ENCODE data around the gene COL18A1. TPM values are rescaled to one million over a fixed set of nuclear protein-coding genes. Genes with fewer than 3 reads are reported as not detected.
"Not testable (repeated sequence)": the region's sequence is repeated elsewhere in the genome, so short reads cannot be mapped to it uniquely, and the experiment has no call there.

COL18A1 gene
- polyA plus RNA-seq, 1 donor (not counting 4 experiments of a cell fraction or from before 2014, with no cell fraction given) = 13.0 TPM

GRCh38 chr21:45502006-45502345, 97.0 kb downstream of the COL18A1 start:
- H3K4me3 ChIP-seq (ENCODE audit: control insufficient read depth in 2 of 3, extremely low read depth in 1 of 3, insufficient read depth in 2 of 3, low read depth in 1 of 3, low read length in 3 of 3) = no peak overlapping the region
- peaks cover 8 to 9% of the 10 kb centered on the region in 2 experiments for H3K36me3 ChIP-seq (ENCODE audit: control insufficient read depth in 2 of 2, extremely low read depth in 1 of 2, insufficient read depth in 2 of 2, low read length in 2 of 2)
- H2AFZ ChIP-seq (ENCODE audit: control insufficient read depth, low read length) = no peak overlapping the region
- H3K79me2 ChIP-seq (ENCODE audit: control insufficient read depth, insufficient read depth, low read length) = no peaks in the 10 kb centered on the region
- no peaks in the 10 kb centered on the region for H3K9me3 ChIP-seq (ENCODE audit: control insufficient read depth, low read depth, low read length)
- FAIRE-seq (no peak), DNase-seq (ENCODE audit: low read depth, low spot score) (no peak)
- no peak overlapping the region for H3K9ac ChIP-seq (ENCODE audit: control insufficient read depth, extremely low read depth, insufficient read depth, low read length)
- H4K20me1 ChIP-seq (ENCODE audit: control insufficient read depth, extremely low read depth, insufficient read depth, low read length) = no peaks in the 10 kb centered on the region
- H3K27me3 ChIP-seq (ENCODE audit: control insufficient read depth, extremely low read depth, insufficient read depth, low read length) = no peaks in the 10 kb centered on the region
- H3K9me1 ChIP-seq (ENCODE audit: control insufficient read depth, extremely low read depth, insufficient read depth, low read length) = no peaks in the 10 kb centered on the region
- TF ChIP-seq CTCF (optimal IDR thresholded peaks at IDR 0.05 in 1 of 3, IDR thresholded peaks at IDR 0.05 in 1 of 3, conservative IDR thresholded peaks at IDR 0.05 in 1 of 3; ENCODE audit: extremely low read depth in 1 of 3, insufficient read depth in 2 of 3, low read length in 3 of 3) = no peak
- no peak for TF ChIP-seq EZH2 (IDR thresholded peaks at IDR 0.05; ENCODE audit: low read length)
- no peaks in the 10 kb centered on the region for H3K4me1 ChIP-seq (ENCODE audit: control insufficient read depth, extremely low read depth, insufficient read depth, low read length)
- dilution Hi-C loops (cut with MboI; ENCODE audit: extremely low pct_ligation_motif_present, low sequenced_read_pairs) = no loop called here
- no peak overlapping the region for H3K4me2 ChIP-seq (ENCODE audit: control insufficient read depth, extremely low read depth, insufficient read depth, low read depth, low read length)
- H3K27ac ChIP-seq (ENCODE audit: control insufficient read depth, insufficient read depth, low read length) = no peak overlapping the region

- Histone ChIP-seq H3K9me1 (ENCODE audit: control insufficient read depth, extremely low read depth, insufficient read depth, low read length) (no peaks in the 10 kb centered on the region), H3K9me3 (ENCODE audit: control insufficient read depth, low read depth, low read length) (no peaks in the 10 kb centered on the region), H3K4me1 (ENCODE audit: control insufficient read depth, extremely low read depth, insufficient read depth, low read length) (no peaks in the 10 kb centered on the region), H3K36me3 (ENCODE audit: control insufficient read depth in 2 of 2, extremely low read depth in 1 of 2, insufficient read depth in 2 of 2, low read length in 2 of 2) (peaks cover 5 to 11% of the 10 kb centered on the region in 2 experiments), H3K79me2 (ENCODE audit: control insufficient read depth, insufficient read depth, low read length) (no peaks in the 10 kb centered on the region), H3K4me3 (ENCODE audit: control insufficient read depth in 2 of 3, extremely low read depth in 1 of 3, insufficient read depth in 2 of 3, low read depth in 1 of 3, low read length in 3 of 3) (no peak overlapping the region), H4K20me1 (ENCODE audit: control insufficient read depth, extremely low read depth, insufficient read depth, low read length) (no peaks in the 10 kb centered on the region), H3K4me2 (ENCODE audit: control insufficient read depth, extremely low read depth, insufficient read depth, low read depth, low read length) (no peak overlapping the region), H3K27me3 (ENCODE audit: control insufficient read depth, extremely low read depth, insufficient read depth, low read length) (no peaks in the 10 kb centered on the region), H3K9ac (ENCODE audit: control insufficient read depth, extremely low read depth, insufficient read depth, low read length) (no peak overlapping the region), H2AFZ (ENCODE audit: control insufficient read depth, low read length) (no peak overlapping the region), H3K27ac (ENCODE audit: control insufficient read depth, insufficient read depth, low read length) (no peak overlapping the region)
- dilution Hi-C loops (cut with MboI; ENCODE audit: extremely low pct_ligation_motif_present, low sequenced_read_pairs) = no loop called here
- no peak for DNase-seq (ENCODE audit: low read depth, low spot score)
- FAIRE-seq = no peak
- TF ChIP-seq EZH2 (IDR thresholded peaks at IDR 0.05; ENCODE audit: low read length) (no peak), CTCF (optimal IDR thresholded peaks at IDR 0.05 in 1 of 3, IDR thresholded peaks at IDR 0.05 in 1 of 3, conservative IDR thresholded peaks at IDR 0.05 in 1 of 3; ENCODE audit: extremely low read depth in 1 of 3, insufficient read depth in 2 of 3, low read length in 3 of 3) (no peak)
Measured at GRCh38 chr21:45502600-45502999, 97.6 kb downstream of the COL18A1 start.

GRCh38 chr21:45503226-45503625, 98.3 kb downstream of the COL18A1 start:
- H3K4me1 ChIP-seq (ENCODE audit: control insufficient read depth, extremely low read depth, insufficient read depth, low read length); H3K9me1 ChIP-seq (ENCODE audit: control insufficient read depth, extremely low read depth, insufficient read depth, low read length); H3K27ac ChIP-seq (ENCODE audit: control insufficient read depth, insufficient read depth, low read length); H3K9ac ChIP-seq (ENCODE audit: control insufficient read depth, extremely low read depth, insufficient read depth, low read length); dilution Hi-C loops (cut with MboI; ENCODE audit: extremely low pct_ligation_motif_present, low sequenced_read_pairs); DNase-seq (ENCODE audit: low read depth, low spot score); H4K20me1 ChIP-seq (ENCODE audit: control insufficient read depth, extremely low read depth, insufficient read depth, low read length); H3K4me2 ChIP-seq (ENCODE audit: control insufficient read depth, extremely low read depth, insufficient read depth, low read depth, low read length); FAIRE-seq; H2AFZ ChIP-seq (ENCODE audit: control insufficient read depth, low read length); H3K4me3 ChIP-seq (ENCODE audit: control insufficient read depth in 2 of 3, extremely low read depth in 1 of 3, insufficient read depth in 2 of 3, low read depth in 1 of 3, low read length in 3 of 3); H3K9me3 ChIP-seq (ENCODE audit: control insufficient read depth, low read depth, low read length); H3K27me3 ChIP-seq (ENCODE audit: control insufficient read depth, extremely low read depth, insufficient read depth, low read length); H3K79me2 ChIP-seq (ENCODE audit: control insufficient read depth, insufficient read depth, low read length): not testable (repeated sequence)
- H3K36me3 ChIP-seq (ENCODE audit: control insufficient read depth in 2 of 2, extremely low read depth in 1 of 2, insufficient read depth in 2 of 2, low read length in 2 of 2) = peaks cover 0 to 11% of the 10 kb centered on the region in 2 experiments

All from keratinocyte (primary cell).